GM12875 (cell line): ENCODE data around the gene ESAM.

Experiments used
- H3K4me3 ChIP-seq: one replicate; pipeline ENCODE4 v1.5.1; 2011; ENCODE audit warnings: low read depth, low read length, control low read depth
- CTCF ChIP-seq: IDR thresholded peaks from 2 replicates; pipeline ENCODE4 v1.5.1; 2011; ENCODE audit warnings: low read depth, mild to moderate bottlenecking, control low read depth, inconsistent platforms, low read length, moderate library complexity, borderline replicate concordance; ENCODE audit not compliant: insufficient read depth

The ESAM gene

GRCh38 chr11:124751741-124752470 is 10.2 kb downstream of the ESAM start, which contains the start of gene VSIG2:
Gene VSIG2, minus strand, starts transcription at chr11:124752255. Its CDS starts 118 bp downstream, at chr11:124752137.
- no peak within 1 kb of the TSS for H3K4me3 ChIP-seq
- TF ChIP-seq CTCF = no peak

GRCh38 chr11:124751391-124751740 is 10.7 kb downstream of the ESAM start:
- no peak for TF ChIP-seq CTCF
- no peak overlapping the region for H3K4me3 ChIP-seq

- H3K4me3 ChIP-seq = no peak overlapping the region
- TF ChIP-seq CTCF = no peak
Measured at GRCh38 chr11:124749912-124750311, 12.2 kb downstream of the ESAM start.

GRCh38 chr11:124748481-124749343 is 13.4 kb downstream of the ESAM start:
- TF ChIP-seq CTCF = no peak
- no peak overlapping the region for H3K4me3 ChIP-seq

GRCh38 chr11:124748100-124748418 is 14.0 kb downstream of the ESAM start:
- H3K4me3 ChIP-seq = no peak overlapping the region
- no peak for TF ChIP-seq CTCF

GRCh38 chr11:124747406-124748099 is 14.5 kb downstream of the ESAM start:
- TF ChIP-seq CTCF = no peak
- H3K4me3 ChIP-seq = no peak overlapping the region
